Stomach (tissue), 9 donors: ENCODE data around the gene RDH16. TPM values are rescaled to one million over a fixed set of nuclear protein-coding genes. Genes with fewer than 3 reads are reported as not detected.

Experiments used
- DNase-seq, 2 donors: peaks; one replicate each; pipeline versions ENCODE4 v3.0.0 to v3.0.0-alpha.2; 2013 to 2019
- H3K27ac ChIP-seq, 5 donors: fragments of 200-600 bp in 4 of 5; sonication (generic) in 4 of 5; one replicate each; pipeline ENCODE4 v1.5.1; 2013 to 2019; ENCODE audit warnings: mild to moderate bottlenecking in 1 of 5, moderate library complexity in 1 of 5
- H3K27me3 ChIP-seq, 3 donors: fragments of 200-600 bp; sonication (generic); one replicate each; pipeline ENCODE4 v1.5.1; 2017 to 2019; ENCODE audit warnings: mixed run types in 1 of 3
- H3K36me3 ChIP-seq, 4 donors: fragments of 200-600 bp; sonication (generic); 1 replicate in 3 of 4; 2 replicates in 1 of 4; pipeline ENCODE4 v1.5.1; 2016 to 2019
- H3K4me1 ChIP-seq, 4 donors: fragments of 200-600 bp; sonication (generic); one replicate each; pipeline ENCODE4 v1.5.1; 2016 to 2019
- H3K4me3 ChIP-seq, 4 donors: fragments of 200-600 bp; sonication (generic) in 3 of 4; one replicate each; pipeline ENCODE4 v1.5.1; 2016 to 2019; ENCODE audit warnings: mild to moderate bottlenecking in 1 of 4
- H3K9me3 ChIP-seq, 4 donors: fragments of 200-600 bp; sonication (generic); one replicate each; pipeline ENCODE4 v1.5.1; 2016 to 2019
- CTCF ChIP-seq, 7 experiments: fragments of 450-650 bp in 4 of 7; fragments of 200-600 bp in 3 of 7; sonication (generic) in 3 of 7; IDR thresholded peaks; one replicate each; pipeline ENCODE4 v1.5.1; 2016 to 2019; ENCODE audit warnings: antibody characterized with exemption in 7 of 7, control low read depth in 2 of 7, mild to moderate bottlenecking in 1 of 7
- EP300 ChIP-seq: sonication (generic); formaldehyde crosslinking; IDR thresholded peaks from one replicate; pipeline ENCODE4 v1.6.1; 2017; ENCODE audit warnings: antibody characterized with exemption
- POLR2A ChIP-seq, 4 donors: fragments of 450-650 bp; IDR thresholded peaks; one replicate each; pipeline ENCODE4 v1.6.1; 2016; ENCODE audit warnings: antibody characterized with exemption in 4 of 4, control low read depth in 2 of 4, mild to moderate bottlenecking in 1 of 4, moderate library complexity in 1 of 4
- POLR2AphosphoS5 ChIP-seq, 3 donors: sonication (generic); formaldehyde crosslinking; IDR thresholded peaks; one replicate each; pipeline ENCODE4 v1.6.1; 2016; ENCODE audit warnings: antibody characterized with exemption in 3 of 3
- WGBS, 5 donors: extraction: QIAGEN DNeasy Blood & Tissue Kit in 3 of 5; methylation state at CpG; one replicate each; pipeline versions ENCODE4 v1.1.5 to v1.1.7; 2013 to 2018; 5-methylcytosine and 5-hydroxymethylcytosine counted together
- intact Hi-C: fragments of 100-400 bp; cut with DNase I; formaldehyde crosslinking; loops from one replicate; pipeline ENCODE4 v1.15.1; 2023; ENCODE audit warnings: low total_unique reads
- polyA plus RNA-seq, 3 donors: library from polyadenylated mRNA; stranded (reverse); fragments of 200-250 nt; gene quantifications; one replicate each; pipeline ENCODE4 v1.2.3, GENCODE V29; 2013
- total RNA-seq, 5 donors: library from RNA; depleted of rRNA; stranded (reverse); fragments of >200 nt; gene quantifications; one replicate each; pipeline versions ENCODE4 v1.1.0 to v1.2.3, GENCODE V29; 2014 to 2016
- donor health status: healthy with polysubstance abuse.
- donor health status: Bipolar disorder and iron deficiency.
- donor health status: healthy.

Gene RDH16
- total and polyA plus RNA-seq, 8 donors: 0.37 to 1.0 (median 0.68) TPM; not detected in 5

GRCh38 chr12:56990648-56991318 is 33.4 kb upstream of the RDH16 start:
- intact Hi-C loops: no loop called here
- WGBS, 5 donors: 35 to 50% (median 47%) methylated on average over 6 to 7 of the region's 7 CpGs
- Histone ChIP-seq H3K4me1 (peaks cover 0 to 33% (median 26%) of the 10 kb centered on the region in 4 donors), H3K4me3 (no peak overlapping the region), H3K27me3 (no peaks in the 10 kb centered on the region), H3K36me3 (peaks cover 0 to 12% (median 7%) of the 10 kb centered on the region in 4 donors), H3K9me3 (no peaks in the 10 kb centered on the region), H3K27ac (peak overlapping the region in 2 of 5 donors; percentile 6 to 47)
- no peak for DNase-seq
- TF ChIP-seq POLR2AphosphoS5 (IDR thresholded peaks at IDR 0.05): no peak
- TF ChIP-seq CTCF (IDR thresholded peaks at IDR 0.05): no peak
- no peak for TF ChIP-seq EP300
- no peak for TF ChIP-seq POLR2A (IDR thresholded peaks at IDR 0.05)

GRCh38 chr12:56989861-56990610 is 32.6 kb upstream of the RDH16 start:
- WGBS, 5 donors: 65 to 71% (median 66%) methylated on average over 7 of the region's 7 CpGs
- Histone ChIP-seq H3K36me3 (peaks cover 0 to 4% (median 2%) of the 10 kb centered on the region in 4 donors), H3K27me3 (no peaks in the 10 kb centered on the region), H3K4me1 (peaks cover 0 to 33% (median 26%) of the 10 kb centered on the region in 4 donors), H3K27ac (no peak overlapping the region), H3K9me3 (no peaks in the 10 kb centered on the region), H3K4me3 (no peak overlapping the region)
- intact Hi-C loops: loop anchor here (5.0 kb wide), 1 partner anchor 233 kb away; no protein-coding TSS in a partner anchor
- DNase-seq: no peak
- TF ChIP-seq POLR2AphosphoS5 (IDR thresholded peaks at IDR 0.05) (no peak), CTCF (IDR thresholded peaks at IDR 0.05) (no peak), EP300 (no peak), POLR2A (IDR thresholded peaks at IDR 0.05) (no peak)

- TF ChIP-seq EP300 (no peak), CTCF (IDR thresholded peaks at IDR 0.05) (no peak), POLR2A (IDR thresholded peaks at IDR 0.05) (no peak), POLR2AphosphoS5 (IDR thresholded peaks at IDR 0.05) (no peak)
- intact Hi-C loops: loop anchor here (5.0 kb wide), 1 partner anchor 231 kb away; no protein-coding TSS in a partner anchor
- 40 to 47% (median 44%) methylated on average over 5 of the region's 5 CpGs for WGBS, 5 donors
- peak in 1 of 2 donors; percentile 33 for DNase-seq
- H3K9me3 ChIP-seq: no peaks in the 10 kb centered on the region
- no peak overlapping the region for H3K27ac ChIP-seq
- peaks cover 0 to 33% (median 26%) of the 10 kb centered on the region in 4 donors for H3K4me1 ChIP-seq
- H3K27me3 ChIP-seq: no peaks in the 10 kb centered on the region
- no peaks in the 10 kb centered on the region for H3K36me3 ChIP-seq
- H3K4me3 ChIP-seq: no peak overlapping the region
These were observed 30.9 kb upstream of the RDH16 start for GRCh38 chr12:56988207-56988739.

GRCh38 chr12:56987551-56988053 is 30.2 kb upstream of the RDH16 start:
- 19 to 28% (median 24%) methylated on average over 11 of the region's 11 CpGs for WGBS, 5 donors
- TF ChIP-seq POLR2AphosphoS5 (IDR thresholded peaks at IDR 0.05) (peak in 1 of 3 donors; percentile 52), EP300 (no peak), CTCF (IDR thresholded peaks at IDR 0.05) (peak in 5 of 7 experiments; percentile 82 to 95 (median 94)), POLR2A (IDR thresholded peaks at IDR 0.05) (no peak)
- Histone ChIP-seq H3K27ac (no peak overlapping the region), H3K4me1 (peaks cover 0 to 33% (median 26%) of the 10 kb centered on the region in 4 donors), H3K9me3 (no peaks in the 10 kb centered on the region), H3K36me3 (no peaks in the 10 kb centered on the region), H3K27me3 (no peaks in the 10 kb centered on the region), H3K4me3 (no peak overlapping the region)
- DNase-seq: peak; percentile 81 to 90
- intact Hi-C loops: loop anchor here (5.0 kb wide), 1 partner anchor 230 kb away; no protein-coding TSS in a partner anchor
